HL-60/S4 treated with phorbol 12-myristate 13-acetate at 8.2 ng/mL for 4 days and 3 days (cell line): Measurements from ENCODE around the gene FBXL19.

Source experiments
- in situ Hi-C: fragments of 300-500 bp; cut with MboI; formaldehyde crosslinking; loops from 2 replicates; pipeline ENCODE4 v1.15.0; 2022; ENCODE audit warnings: low sequenced_read_pairs

The FBXL19 gene

DNA sequence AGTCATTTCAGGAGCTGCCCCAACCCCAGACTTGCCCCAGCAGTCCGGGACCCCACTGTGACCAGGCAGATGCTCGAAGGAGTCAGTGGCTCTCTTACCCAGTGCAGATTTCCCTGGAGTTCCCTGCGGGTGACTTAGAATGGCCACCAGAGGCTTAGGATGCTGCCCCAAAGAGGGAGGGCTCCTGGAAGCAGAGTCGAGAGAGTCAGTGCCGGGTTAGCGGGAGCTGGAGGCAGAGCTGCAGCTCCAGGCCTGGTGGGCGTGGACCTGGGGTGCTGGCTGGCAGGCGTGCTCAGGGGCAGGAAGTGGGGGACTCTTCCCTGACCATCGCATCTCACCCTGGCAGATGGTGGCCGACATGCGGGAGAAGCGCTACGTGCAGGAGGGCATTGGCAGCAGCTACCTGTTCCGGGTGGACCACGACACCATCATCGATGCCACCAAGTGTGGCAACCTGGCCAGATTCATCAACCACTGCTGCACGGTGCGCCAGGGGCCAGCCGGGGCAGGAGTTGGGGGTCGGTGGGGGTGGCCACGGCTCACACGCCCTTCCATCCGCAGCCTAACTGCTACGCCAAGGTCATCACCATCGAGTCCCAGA, 60.0 kb downstream of the FBXL19 start:
- in situ Hi-C loops = loop anchor here (25.0 kb wide), 1 partner anchor 479 kb away; the partner anchor contains the start of genes ARMC5 and TGFB1I1

GRCh38 chr16:30983898-30984610, 60.7 kb downstream of the FBXL19 start:
- in situ Hi-C loops = loop anchor here (25.0 kb wide), 1 partner anchor 478 kb away; the partner anchor contains the start of genes ARMC5 and TGFB1I1

GRCh38 chr16:30984669-30985400, 61.5 kb downstream of the FBXL19 start, which contains the start of gene HSD3B7:
TSS of gene HSD3B7 (plus strand) at chr16:30985207. CDS start at chr16:30985659, 452 bp downstream.
- in situ Hi-C loops = loop anchor here (25.0 kb wide), 1 partner anchor 477 kb away; the partner anchor contains the start of genes ARMC5 and TGFB1I1

DNA sequence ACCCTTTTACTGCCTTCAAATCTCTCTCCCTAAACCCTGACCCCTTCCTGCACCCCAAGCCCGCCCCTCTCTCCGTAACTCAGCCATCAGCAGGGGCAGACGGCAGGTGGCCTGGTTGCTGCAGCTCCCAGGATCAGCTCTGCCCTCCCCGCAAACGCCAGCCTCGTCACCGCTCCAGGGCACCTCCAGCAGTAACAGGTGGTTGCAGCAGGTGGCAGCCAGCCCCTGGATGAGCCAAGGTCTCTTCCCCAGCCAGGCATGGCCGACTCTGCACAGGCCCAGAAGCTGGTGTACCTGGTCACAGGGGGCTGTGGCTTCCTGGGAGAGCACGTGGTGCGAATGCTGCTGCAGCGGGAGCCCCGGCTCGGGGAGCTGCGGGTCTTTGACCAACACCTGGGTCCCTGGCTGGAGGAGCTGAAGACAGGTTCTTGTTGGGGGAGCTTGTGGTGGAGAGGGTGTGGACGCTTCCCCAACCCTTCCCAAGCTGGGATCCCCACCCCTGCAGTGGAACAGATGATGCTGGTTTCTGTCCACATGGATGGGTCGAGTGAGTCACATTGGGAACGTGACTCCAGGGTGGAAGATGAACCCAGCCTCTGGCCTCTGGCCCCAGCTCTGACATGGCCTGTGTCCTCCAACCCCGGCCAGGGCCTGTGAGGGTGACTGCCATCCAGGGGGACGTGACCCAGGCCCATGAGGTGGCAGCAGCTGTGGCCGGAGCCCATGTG, 62.2 kb downstream of the FBXL19 start:
- in situ Hi-C loops = loop anchor here (25.0 kb wide), 1 partner anchor 477 kb away; the partner anchor contains the start of genes ARMC5 and TGFB1I1

DNA sequence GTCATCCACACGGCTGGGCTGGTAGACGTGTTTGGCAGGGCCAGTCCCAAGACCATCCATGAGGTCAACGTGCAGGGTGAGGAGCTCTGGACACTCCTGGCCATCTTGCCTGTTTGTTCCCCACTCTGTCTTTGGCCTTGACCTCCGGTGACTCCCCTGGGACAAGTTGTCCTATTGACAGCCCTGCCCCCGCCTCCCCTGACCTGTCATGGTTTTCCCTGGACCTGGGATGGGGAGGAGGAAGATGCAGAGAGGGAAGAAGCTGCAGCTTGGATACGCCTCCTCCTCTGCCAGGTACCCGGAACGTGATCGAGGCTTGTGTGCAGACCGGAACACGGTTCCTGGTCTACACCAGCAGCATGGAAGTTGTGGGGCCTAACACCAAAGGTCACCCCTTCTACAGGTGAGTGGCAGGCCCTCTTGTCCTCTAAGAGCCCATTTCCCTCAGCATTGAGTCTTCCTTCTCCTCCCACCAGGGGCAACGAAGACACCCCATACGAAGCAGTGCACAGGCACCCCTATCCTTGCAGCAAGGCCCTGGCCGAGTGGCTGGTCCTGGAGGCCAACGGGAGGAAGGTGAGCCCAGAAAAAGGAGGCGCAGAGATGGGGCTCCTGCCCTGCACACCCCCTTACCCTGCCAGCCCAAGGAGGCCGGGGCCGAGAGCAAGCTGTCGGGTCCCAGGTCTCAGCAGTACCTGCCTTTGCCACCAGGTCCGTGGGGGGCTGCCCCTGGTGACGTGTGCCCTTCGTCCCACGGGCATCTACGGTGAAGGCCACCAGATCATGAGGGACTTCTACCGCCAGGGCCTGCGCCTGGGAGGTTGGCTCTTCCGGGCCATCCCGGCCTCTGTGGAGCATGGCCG, 63.0 kb downstream of the FBXL19 start:
- in situ Hi-C loops = loop anchor here (25.0 kb wide), 1 partner anchor 476 kb away; the partner anchor contains the start of genes ARMC5 and TGFB1I1

- in situ Hi-C loops = loop anchor here (25.0 kb wide), 1 partner anchor 475 kb away; the partner anchor contains the start of genes ARMC5 and TGFB1I1
These were observed 64.3 kb downstream of the FBXL19 start for GRCh38 chr16:30987581-30988190.

DNA sequence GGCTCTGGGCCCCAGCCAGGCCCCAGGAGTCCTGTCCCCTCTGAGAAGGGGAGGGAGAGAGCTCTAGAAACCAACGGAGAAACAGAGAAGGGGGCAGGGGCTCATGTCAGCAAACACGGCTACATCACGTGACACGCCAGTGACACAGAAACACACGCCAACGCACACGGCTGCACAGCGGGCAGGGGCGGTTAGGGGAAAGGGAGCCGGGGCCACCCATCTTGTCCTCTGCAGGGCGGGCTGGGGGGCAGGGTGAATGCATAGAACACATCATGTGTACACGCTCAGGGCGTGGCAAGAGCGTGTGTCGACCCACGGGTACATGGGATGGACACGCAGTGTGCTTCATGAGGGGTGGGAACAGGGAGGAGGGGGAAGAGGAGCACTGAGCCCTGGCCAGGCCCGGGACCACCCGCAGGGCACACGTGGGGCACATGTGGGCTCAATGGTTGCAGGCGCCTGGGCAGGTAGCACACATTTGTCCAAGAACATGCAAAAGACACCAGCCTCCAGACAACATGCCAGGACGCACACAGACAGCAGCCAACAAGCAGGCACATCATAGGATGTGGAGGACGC, 66.2 kb downstream of the FBXL19 start:
- in situ Hi-C loops = loop anchor here (25.0 kb wide), 1 partner anchor 473 kb away; the partner anchor contains the start of genes ARMC5 and TGFB1I1

GRCh38 chr16:30990105-30990504, 66.7 kb downstream of the FBXL19 start:
- in situ Hi-C loops = loop anchor here (25.0 kb wide), 1 partner anchor 472 kb away; the partner anchor contains the start of genes ARMC5 and TGFB1I1

DNA sequence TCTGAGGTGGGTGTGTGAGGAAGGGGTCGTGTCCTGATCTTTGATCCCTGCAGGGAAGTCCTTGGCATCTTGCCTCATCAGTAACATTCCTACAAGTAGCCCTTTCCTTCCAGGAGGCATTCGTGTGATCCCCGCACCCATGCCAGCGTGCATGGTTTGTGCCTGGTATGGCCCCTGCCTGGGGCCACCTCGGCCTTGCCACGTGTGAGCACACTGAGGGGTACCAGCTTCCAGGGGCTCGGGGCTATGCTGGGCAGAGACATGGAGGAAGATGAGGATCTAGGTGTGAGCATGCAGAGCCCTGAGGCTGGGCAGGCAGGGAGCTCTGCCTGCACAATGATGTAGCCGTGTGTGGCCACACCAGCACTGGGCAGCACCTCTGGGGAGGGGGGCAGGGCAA, 67.7 kb downstream of the FBXL19 start:
- in situ Hi-C loops = loop anchor here (25.0 kb wide), 1 partner anchor 471 kb away; the partner anchor contains the start of genes ARMC5 and TGFB1I1

DNA sequence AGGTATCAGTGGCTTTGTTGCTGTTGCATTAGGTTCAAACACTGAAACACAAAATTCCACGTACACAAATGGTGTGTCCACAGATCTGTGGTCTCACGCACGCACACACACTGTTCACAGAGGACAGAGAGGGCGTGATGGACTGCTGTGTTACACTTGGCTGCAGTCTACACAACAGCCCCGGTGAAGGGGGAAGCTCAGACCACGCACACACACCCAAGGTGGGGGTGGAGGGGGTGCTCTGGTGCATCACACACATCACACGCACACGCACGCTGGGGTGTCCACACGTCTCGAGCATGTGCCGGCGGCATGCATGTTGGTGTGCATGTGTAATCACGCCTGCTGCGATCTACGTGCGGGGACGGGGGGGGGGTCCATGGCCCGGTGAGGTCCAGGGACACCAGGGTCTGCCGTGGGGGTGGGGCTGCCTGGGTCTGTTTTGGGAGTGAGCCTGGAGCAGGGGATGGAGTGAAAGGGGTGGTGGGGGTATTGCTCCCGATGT, 69.0 kb downstream of the FBXL19 start:
- in situ Hi-C loops = loop anchor here (25.0 kb wide), 1 partner anchor 470 kb away; the partner anchor contains the start of genes ARMC5 and TGFB1I1

GRCh38 chr16:30992931-30993816, 69.8 kb downstream of the FBXL19 start:
- in situ Hi-C loops = loop anchor here (25.0 kb wide), 1 partner anchor 469 kb away; the partner anchor contains the start of genes ARMC5 and TGFB1I1

DNA sequence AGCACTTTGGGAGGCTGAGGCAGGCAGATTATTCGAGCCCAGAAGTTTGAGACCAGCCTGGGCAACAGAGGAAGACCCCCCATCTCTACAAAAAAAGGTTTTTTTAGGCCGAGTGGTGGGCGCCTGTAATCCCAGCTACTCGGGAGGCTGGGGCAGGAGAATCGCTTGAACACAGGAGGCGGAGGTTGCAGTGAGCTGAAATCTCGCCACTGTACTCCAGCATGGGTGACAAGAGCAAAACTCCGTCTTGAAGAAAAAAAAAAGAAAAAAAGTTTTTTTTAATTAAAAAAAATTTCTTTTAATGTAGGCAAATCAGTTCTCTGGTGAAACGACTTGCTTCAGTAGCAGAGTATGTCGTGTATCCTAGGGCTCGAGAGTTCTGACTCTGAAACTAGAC, 72.6 kb downstream of the FBXL19 start:
- in situ Hi-C loops = loop anchor here (25.0 kb wide), 1 partner anchor 466 kb away; the partner anchor contains the start of genes ARMC5 and TGFB1I1

DNA sequence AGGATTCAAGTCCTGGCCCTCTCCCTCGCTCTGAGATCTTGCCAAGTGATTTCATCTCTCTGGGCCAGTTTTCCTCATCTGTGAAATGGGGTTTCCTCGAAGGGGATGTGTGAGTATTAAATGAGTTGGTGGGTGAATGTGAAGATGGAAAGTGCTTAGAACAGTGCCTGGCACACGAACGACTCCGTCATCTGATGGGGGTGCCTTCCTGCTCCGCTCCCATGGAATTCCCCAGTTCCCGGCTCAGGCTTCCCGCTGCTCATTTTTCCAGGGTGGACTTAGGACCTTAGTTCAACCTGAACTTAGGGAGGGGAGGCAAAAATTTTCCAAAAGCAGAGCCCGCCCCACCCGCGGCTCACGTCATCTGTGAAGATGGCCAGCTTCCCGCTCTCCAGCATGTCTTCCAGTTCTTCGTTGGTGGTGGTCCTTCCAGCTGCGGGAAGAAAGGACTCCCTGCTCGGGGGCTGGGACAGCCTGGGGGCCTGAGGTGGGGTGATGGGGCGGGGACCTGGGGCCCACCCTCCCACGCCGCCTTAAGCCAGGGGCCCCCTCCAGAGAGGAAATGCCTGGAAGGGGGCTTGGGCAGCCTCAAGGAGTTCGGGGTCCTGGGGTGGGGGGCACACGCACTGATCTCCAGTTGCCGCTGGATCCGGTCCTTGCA, 73.1 kb downstream of the FBXL19 start:
- in situ Hi-C loops = loop anchor here (25.0 kb wide), 1 partner anchor 466 kb away; the partner anchor contains the start of genes ARMC5 and TGFB1I1

DNA sequence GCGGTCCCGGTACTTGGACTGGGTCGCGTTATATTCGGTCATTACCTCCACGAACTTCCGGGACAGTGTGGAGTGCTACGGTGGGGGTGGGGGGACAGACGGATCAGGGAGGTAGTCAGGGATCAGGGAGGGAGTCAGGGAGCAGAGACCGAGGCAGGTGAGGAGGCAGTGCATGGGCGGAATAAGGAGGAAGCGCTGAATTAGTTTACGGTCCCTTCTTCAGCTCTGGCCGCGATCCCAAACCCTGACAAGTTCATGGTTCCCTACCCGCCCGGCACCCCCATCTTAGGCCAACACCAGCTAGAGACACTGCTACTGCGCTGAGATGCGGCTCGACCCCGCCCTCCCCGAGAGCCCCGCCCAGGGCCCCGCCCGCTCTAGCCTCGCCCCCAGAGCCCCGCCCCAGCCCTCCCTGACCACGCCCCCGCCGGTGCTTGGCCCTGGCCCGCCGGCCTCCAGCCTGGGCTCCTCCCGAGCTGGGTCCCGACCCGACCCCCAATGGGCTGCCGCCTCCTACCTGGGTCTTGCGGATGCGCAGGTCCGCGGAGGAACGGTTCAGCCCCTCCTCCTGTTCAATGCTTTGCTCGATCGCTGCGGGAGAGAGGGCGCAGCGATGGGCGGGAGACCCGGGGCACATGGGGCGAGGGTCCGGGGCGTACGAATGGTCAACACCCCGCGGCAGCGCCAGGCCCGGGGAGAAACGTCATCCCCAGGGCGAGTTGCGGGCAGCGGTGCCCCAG, 73.8 kb downstream of the FBXL19 start:
- in situ Hi-C loops = loop anchor here (25.0 kb wide), 1 partner anchor 465 kb away; the partner anchor contains the start of genes ARMC5 and TGFB1I1
